GM12878 (cell line): ENCODE results near the gene SRSF12. TPM values are rescaled to one million over a fixed set of nuclear protein-coding genes. Genes with fewer than 3 reads are reported as not detected.

ENCODE experiments used
- ATAC-seq: fragments of 200-7000 bp; cut with Tn5 transposase; 3 replicates; pipeline ENCODE4 v1.9.1; 2020; ENCODE audit warnings: mild to moderate bottlenecking, moderate library complexity
- BruUV-seq: library from RNA; stranded (reverse); fragments of 400-500 nt; replicated peaks from 2 replicates; lab custom pipeline; 2021; lab: Mats Ljungman, UMichigan
- CTCF ChIA-PET: fragments of 300-600 bp; sonication (Branson Sonifier 250); formaldehyde crosslinking; extraction: SDS; loops from one replicate; lab custom pipeline; 2021; ENCODE audit warnings: inconsistent platforms; lab: Yijun Ruan, JAX
- POLR2A ChIA-PET: fragments of 350-600 bp; formaldehyde crosslinking; extraction: SDS; loops from one replicate; lab custom pipeline; 2021; ENCODE audit warnings: inconsistent platforms; lab: Charles Lee
- RAD21 ChIA-PET: fragments of 300-600 bp; sonication (Branson Sonifier 250); formaldehyde crosslinking; loops from one replicate; lab custom pipeline; 2023; ENCODE audit warnings: antibody characterized with exemption; ENCODE audit not compliant: unreplicated experiment; lab: Charles Lee
- SMC1A ChIA-PET: fragments of 300-600 bp; sonication (Branson Sonifier 250); formaldehyde crosslinking; loops from one replicate; lab custom pipeline; 2023; ENCODE audit not compliant: unreplicated experiment, uncharacterized antibody; lab: Charles Lee
- DNase-seq: peaks from one replicate; pipeline ENCODE4 v3.0.0-alpha.2; 2011; ENCODE audit warnings: low read depth, low spot score
- FAIRE-seq: peaks from 3 replicates; lab custom pipeline; 2011; peaks lifted over from hg19 to GRCh38; lab: Jason Lieb, UNC
- H2AFZ ChIP-seq: 2 replicates; pipeline ENCODE4 v1.6.0; 2011; ENCODE audit warnings: low read depth, low read length, control low read depth; ENCODE audit not compliant: control insufficient read depth
- H3K27ac ChIP-seq: 2 replicates; pipeline ENCODE4 v1.5.1; 2011; ENCODE audit warnings: control low read depth; ENCODE audit not compliant: control insufficient read depth, insufficient read depth
- H3K27me3 ChIP-seq, 2 experiments: replicated peaks in 1 of 2; 2 replicates each; pipeline versions ENCODE4 v1.6.0 to v1.6.1; 2011; ENCODE audit warnings: low read length in 1 of 2; ENCODE audit not compliant: control insufficient read depth in 2 of 2, insufficient read depth in 2 of 2
- H3K36me3 ChIP-seq, 2 experiments: 2 replicates each; pipeline ENCODE4 v1.5.1; 2011; ENCODE audit warnings: low read length in 1 of 2; ENCODE audit not compliant: control insufficient read depth in 2 of 2, insufficient read depth in 2 of 2
- H3K4me1 ChIP-seq: 2 replicates; pipeline ENCODE4 v1.6.1; 2011; ENCODE audit warnings: mild to moderate bottlenecking, low read length, moderate library complexity, mixed read lengths; ENCODE audit not compliant: control insufficient read depth, insufficient read depth
- H3K4me2 ChIP-seq: 2 replicates; pipeline ENCODE4 v1.6.0; 2011; ENCODE audit warnings: control low read depth; ENCODE audit not compliant: control insufficient read depth, insufficient read depth
- H3K4me3 ChIP-seq: fragments of 200-600 bp; sonication (generic); 2 replicates; pipeline ENCODE4 v1.5.1; 2016
- H3K79me2 ChIP-seq: 2 replicates; pipeline ENCODE4 v1.6.0; 2011; ENCODE audit warnings: low read length; ENCODE audit not compliant: control insufficient read depth, insufficient read depth
- H3K9ac ChIP-seq: 2 replicates; pipeline ENCODE4 v1.8.0; 2011; ENCODE audit warnings: low read length, control low read depth, mixed read lengths; ENCODE audit not compliant: control insufficient read depth, insufficient read depth
- H3K9me3 ChIP-seq: replicated peaks from 3 replicates; pipeline ENCODE4 v1.5.1; 2011; ENCODE audit warnings: mild to moderate bottlenecking, low read length; ENCODE audit not compliant: control insufficient read depth, insufficient read depth
- H4K20me1 ChIP-seq: 2 replicates; pipeline ENCODE4 v1.6.0; 2011; ENCODE audit not compliant: control insufficient read depth, insufficient read depth
- ASH2L ChIP-seq: fragments of 300-600, 200-600 bp; sonication (generic); IDR thresholded peaks from 2 replicates; pipeline ENCODE4 v1.6.1; 2017; ENCODE audit warnings: low read depth, mild to moderate bottlenecking, borderline replicate concordance
- ATF7 ChIP-seq: fragments of 450-650 bp; IDR thresholded peaks from 2 replicates; pipeline ENCODE4 v1.6.1; 2016; ENCODE audit warnings: low read depth, mild to moderate bottlenecking
- BRCA1 ChIP-seq: IDR thresholded peaks from 2 replicates; pipeline ENCODE4 v1.6.1; 2011; ENCODE audit warnings: low read depth, low read length, improper control_type of control experiment
- FOS ChIP-seq: IDR thresholded peaks from 3 replicates; pipeline ENCODE4 v1.6.1; 2011; ENCODE audit warnings: borderline replicate concordance; ENCODE audit not compliant: insufficient read length; ENCODE audit errors: extremely low read depth
- IKZF2 ChIP-seq, 2 experiments: fragments of 450-650 bp; IDR thresholded peaks; 2 replicates each; pipeline ENCODE4 v1.6.1; 2017; ENCODE audit warnings: mild to moderate bottlenecking in 2 of 2, moderate library complexity in 2 of 2
- IRF4 ChIP-seq: IDR thresholded peaks from 2 replicates; pipeline ENCODE4 v1.6.1; 2011; ENCODE audit warnings: low read depth, low read length
- NR2C1 ChIP-seq: fragments of 450-650 bp; IDR thresholded peaks from 2 replicates; pipeline ENCODE4 v1.6.1; 2017; ENCODE audit warnings: antibody characterized with exemption, mild to moderate bottlenecking, moderate library complexity
- RELA ChIP-seq: fragments of 450-650 bp; IDR thresholded peaks from 2 replicates; pipeline ENCODE4 v1.8.0; 2014; ENCODE audit warnings: borderline replicate concordance; ENCODE audit not compliant: partially characterized antibody
- YY1 ChIP-seq: IDR thresholded peaks from 2 replicates; pipeline ENCODE4 v1.6.1; 2011; ENCODE audit warnings: low read depth, mild to moderate bottlenecking, low read length
- ZNF207 ChIP-seq: fragments of 450-650 bp; IDR thresholded peaks from 2 replicates; pipeline ENCODE4 v1.6.1; 2014; ENCODE audit warnings: antibody characterized with exemption, mild to moderate bottlenecking, borderline replicate concordance
- WGBS: methylation state at CpG from one replicate; pipeline ENCODE4 v1.1.6; 2016; ENCODE audit warnings: low lambda C conversion rate; ENCODE audit not compliant: insufficient replicate concordance, insufficient coverage; ENCODE audit errors: missing lambda C conversion rate; 5-methylcytosine and 5-hydroxymethylcytosine counted together
- in situ Hi-C: fragments of 300-500 bp; cut with MboI; formaldehyde crosslinking; loops from 9 replicates; pipeline ENCODE4 v1.14.3; 2018; ENCODE audit warnings: mixed read lengths
- intact Hi-C: fragments of 100-400 bp; cut with micrococcal nuclease; formaldehyde crosslinking; loops from one replicate; pipeline ENCODE4 v1.14.2; 2022; ENCODE audit not compliant: unreplicated experiment
- polyA plus RNA-seq, 11 experiments: library from polyadenylated mRNA; depleted of rRNA in 4 of 11; unstranded in 6 of 11; stranded (reverse) in 5 of 11; fragments of >200 nt; fragmentation: Nextera tagmentation in 4 of 11; fragmentation: Illumina TruSeq in 1 of 11; extraction: Ambion mirVana in 4 of 11; extraction: Trizol in 1 of 11; gene quantifications; 1 replicate in 1 of 11; 2 replicates in 10 of 11; pipeline versions ENCODE4 v1.2.1 to v1.2.3, GENCODE V29; 2011 to 2016; ENCODE audit warnings: inconsistent platforms in 2 of 11, missing spikeins in 2 of 11, low read depth in 1 of 11
- total RNA-seq, 4 experiments: library from RNA; depleted of rRNA in 3 of 4; stranded (reverse); fragments of >200 nt in 3 of 4; fragmentation: Illumina TruSeq in 1 of 4; extraction: Trizol in 1 of 4; gene quantifications; 2 replicates each; pipeline versions ENCODE4 v1.2.1 to v1.2.3, GENCODE V29; 2013 to 2021
- TF ChIP-seq, protein P1 (sequence below): fragments of 450-650 bp; IDR thresholded peaks from 2 replicates; pipeline ENCODE4 v1.6.1; 2017; ENCODE audit warnings: mild to moderate bottlenecking, moderate library complexity
- TF ChIP-seq, protein P2 (sequence below): IDR thresholded peaks from 2 replicates; pipeline ENCODE4 v1.6.1; 2011; ENCODE audit warnings: low read depth, mild to moderate bottlenecking, low read length, moderate library complexity, borderline replicate concordance; ENCODE audit errors: extremely low read depth

SRSF12 gene
- total and polyA plus RNA-seq, 10 of the 15 experiments (the other 5 are each of a cell fraction or from before 2014, with no cell fraction given) = 0.03 to 0.23 TPM; not detected in 8

DNA sequence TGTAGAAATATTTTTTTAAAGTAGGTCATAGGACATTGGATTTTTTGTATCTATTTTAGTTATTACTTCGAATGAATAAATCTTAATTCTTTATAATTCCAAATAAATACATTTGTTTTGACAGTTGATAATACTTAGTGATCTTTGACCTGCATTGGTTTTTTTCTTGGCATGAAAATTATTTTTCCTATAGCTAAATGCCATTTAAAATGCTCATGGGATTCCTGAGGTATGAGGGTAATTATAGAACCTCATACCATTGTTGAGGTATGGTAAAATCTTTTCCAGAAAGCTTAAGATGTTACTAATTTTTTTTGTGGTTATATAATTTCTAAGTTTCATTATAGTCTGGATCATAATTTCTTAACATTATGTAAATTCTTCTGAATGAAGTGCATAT lies 36.3 kb upstream of the SRSF12 start:
- Histone ChIP-seq H3K27me3 (no peaks in the 10 kb centered on the region), H3K9ac (no peak overlapping the region), H3K27ac (no peak overlapping the region), H3K36me3 (no peaks in the 10 kb centered on the region), H3K4me2 (no peak overlapping the region), H2AFZ (no peak overlapping the region), H3K4me1 (no peaks in the 10 kb centered on the region), H4K20me1 (no peaks in the 10 kb centered on the region), H3K79me2 (no peaks in the 10 kb centered on the region), H3K9me3 (no peaks in the 10 kb centered on the region), H3K4me3 (no peak overlapping the region)
- RAD21 ChIA-PET = no interaction called here
- intact Hi-C loops (no loop called here), in situ Hi-C loops (no loop called here)
- ATAC-seq (no peak), FAIRE-seq (no peak), DNase-seq (no peak)
- POLR2A ChIA-PET = no interaction called here
- CTCF ChIA-PET = interaction anchor here (1.0 kb wide), 2 partner anchors 10 to 106 kb away, joined by 3 to 4 read pairs; no protein-coding TSS in a partner anchor
- SMC1A ChIA-PET = interaction anchor here (0.6 to 1.4 kb wide), 4 partner anchors 9 to 85 kb away, joined by 3 to 5 read pairs (median 3); no protein-coding TSS in a partner anchor
- TF ChIP-seq FOS = no peak
- TF ChIP-seq RELA = no peak
- no peak for TF ChIP-seq ASH2L
- TF ChIP-seq IKZF2 (IDR thresholded peaks at IDR 0.05) = no peak
- no peak for TF ChIP-seq YY1
- no peak for TF ChIP-seq NR2C1
- TF ChIP-seq, protein P1, sequence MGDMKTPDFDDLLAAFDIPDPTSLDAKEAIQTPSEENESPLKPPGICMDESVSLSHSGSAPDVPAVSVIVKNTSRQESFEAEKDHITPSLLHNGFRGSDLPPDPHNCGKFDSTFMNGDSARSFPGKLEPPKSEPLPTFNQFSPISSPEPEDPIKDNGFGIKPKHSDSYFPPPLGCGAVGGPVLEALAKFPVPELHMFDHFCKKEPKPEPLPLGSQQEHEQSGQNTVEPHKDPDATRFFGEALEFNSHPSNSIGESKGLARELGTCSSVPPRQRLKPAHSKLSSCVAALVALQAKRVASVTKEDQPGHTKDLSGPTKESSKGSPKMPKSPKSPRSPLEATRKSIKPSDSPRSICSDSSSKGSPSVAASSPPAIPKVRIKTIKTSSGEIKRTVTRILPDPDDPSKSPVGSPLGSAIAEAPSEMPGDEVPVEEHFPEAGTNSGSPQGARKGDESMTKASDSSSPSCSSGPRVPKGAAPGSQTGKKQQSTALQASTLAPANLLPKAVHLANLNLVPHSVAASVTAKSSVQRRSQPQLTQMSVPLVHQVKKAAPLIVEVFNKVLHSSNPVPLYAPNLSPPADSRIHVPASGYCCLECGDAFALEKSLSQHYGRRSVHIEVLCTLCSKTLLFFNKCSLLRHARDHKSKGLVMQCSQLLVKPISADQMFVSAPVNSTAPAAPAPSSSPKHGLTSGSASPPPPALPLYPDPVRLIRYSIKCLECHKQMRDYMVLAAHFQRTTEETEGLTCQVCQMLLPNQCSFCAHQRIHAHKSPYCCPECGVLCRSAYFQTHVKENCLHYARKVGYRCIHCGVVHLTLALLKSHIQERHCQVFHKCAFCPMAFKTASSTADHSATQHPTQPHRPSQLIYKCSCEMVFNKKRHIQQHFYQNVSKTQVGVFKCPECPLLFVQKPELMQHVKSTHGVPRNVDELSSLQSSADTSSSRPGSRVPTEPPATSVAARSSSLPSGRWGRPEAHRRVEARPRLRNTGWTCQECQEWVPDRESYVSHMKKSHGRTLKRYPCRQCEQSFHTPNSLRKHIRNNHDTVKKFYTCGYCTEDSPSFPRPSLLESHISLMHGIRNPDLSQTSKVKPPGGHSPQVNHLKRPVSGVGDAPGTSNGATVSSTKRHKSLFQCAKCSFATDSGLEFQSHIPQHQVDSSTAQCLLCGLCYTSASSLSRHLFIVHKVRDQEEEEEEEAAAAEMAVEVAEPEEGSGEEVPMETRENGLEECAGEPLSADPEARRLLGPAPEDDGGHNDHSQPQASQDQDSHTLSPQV = no peak
- no peak for TF ChIP-seq BRCA1
- no peak for TF ChIP-seq IRF4
- TF ChIP-seq, protein P2, sequence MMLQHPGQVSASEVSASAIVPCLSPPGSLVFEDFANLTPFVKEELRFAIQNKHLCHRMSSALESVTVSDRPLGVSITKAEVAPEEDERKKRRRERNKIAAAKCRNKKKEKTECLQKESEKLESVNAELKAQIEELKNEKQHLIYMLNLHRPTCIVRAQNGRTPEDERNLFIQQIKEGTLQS = no peak
- TF ChIP-seq ZNF207 = no peak
- TF ChIP-seq ATF7 = no peak
- no TSS peak for BruUV-seq
- WGBS = 100% methylated on average over 1 of the region's 1 CpG
